Fibroblast of peridontal ligament (primary cell): Measurements from ENCODE around the gene RAB3A.
"Not testable (repeated sequence)": the region's sequence is repeated elsewhere in the genome, so short reads cannot be mapped to it uniquely, and the experiment has no call there.

ENCODE experiments used
- DNase-seq: peaks from one replicate; pipeline ENCODE4 v3.0.0-alpha.2; 2010; ENCODE audit errors: extremely low read depth

Gene RAB3A

GRCh38 chr19:18168673-18169381, 35.0 kb downstream of the RAB3A start:
- no peak for DNase-seq

- DNase-seq, result no peak
These were observed 35.7 kb downstream of the RAB3A start for GRCh38 chr19:18167975-18168645.

GRCh38 chr19:18167011-18167410, 36.8 kb downstream of the RAB3A start:
- no peak for DNase-seq

GRCh38 chr19:18165794-18166544, 37.9 kb downstream of the RAB3A start:
- no peak for DNase-seq

- DNase-seq, result no peak
These were observed 39.8 kb downstream of the RAB3A start for GRCh38 chr19:18164072-18164471.

GRCh38 chr19:18161636-18162002, 42.2 kb downstream of the RAB3A start:
- DNase-seq, result no peak

- DNase-seq, result no peak
These were observed 42.7 kb downstream of the RAB3A start for GRCh38 chr19:18160971-18161635.

- DNase-seq, result no peak
These were observed 43.3 kb downstream of the RAB3A start for GRCh38 chr19:18160493-18160970.

GRCh38 chr19:18159810-18160209, 44.0 kb downstream of the RAB3A start:
- no peak for DNase-seq

GRCh38 chr19:18159059-18159616, 44.7 kb downstream of the RAB3A start:
- not testable (repeated sequence) for DNase-seq

GRCh38 chr19:18158467-18158866, 45.4 kb downstream of the RAB3A start:
- DNase-seq, result no peak

GRCh38 chr19:18157465-18158063, 46.3 kb downstream of the RAB3A start:
- no peak for DNase-seq

GRCh38 chr19:18156841-18157464, 46.9 kb downstream of the RAB3A start:
- DNase-seq, result peak; percentile 69

- DNase-seq, result no peak
These were observed 47.6 kb downstream of the RAB3A start for GRCh38 chr19:18156268-18156667.

GRCh38 chr19:18155095-18156087, 48.5 kb downstream of the RAB3A start:
- DNase-seq, result no peak

GRCh38 chr19:18153556-18154134, 50.2 kb downstream of the RAB3A start:
- no peak for DNase-seq

GRCh38 chr19:18152817-18153555, 50.9 kb downstream of the RAB3A start, which contains the start of gene PIK3R2:
Gene PIK3R2, plus strand, starts transcription at chr19:18153163. Its CDS starts 2,717 bp downstream, at chr19:18155880.
- peak; percentile 98 for DNase-seq

GRCh38 chr19:18152442-18152816, 51.4 kb downstream of the RAB3A start:
- DNase-seq, result peak; percentile 97
